Activated CD8-positive, alpha-beta memory T cell treated with anti-CD3 and anti-CD28 coated beads, Interleukin-2, amount 50 U/mL, for 48 hours (primary cell): Measurements from ENCODE around the gene TMEM125.

Experiments used
- DNase-seq: peaks from one replicate; pipeline ENCODE4 v3.0.0-alpha.2; 2020

The TMEM125 gene

GRCh38 chr1:43294761-43295160 lies 25.0 kb downstream of the TMEM125 start:
- DNase-seq: no peak

GRCh38 chr1:43296207-43296606 lies 26.4 kb downstream of the TMEM125 start:
- DNase-seq: no peak

- DNase-seq: no peak
Observed at GRCh38 chr1:43298055-43298454, 28.3 kb downstream of the TMEM125 start.

- DNase-seq: no peak
Observed at GRCh38 chr1:43299101-43299500, 29.3 kb downstream of the TMEM125 start.

GRCh38 chr1:43300378-43301094 lies 30.8 kb downstream of the TMEM125 start, which contains the start of gene TIE1:
TIE1 (plus strand) TSS chr1:43300982; CDS start chr1:43301072, 90 bp downstream.
- DNase-seq: no peak

GRCh38 chr1:43302201-43302600 lies 32.4 kb downstream of the TMEM125 start:
- no peak for DNase-seq

- DNase-seq: no peak
Observed at GRCh38 chr1:43302721-43303470, 33.1 kb downstream of the TMEM125 start.

- no peak for DNase-seq
Observed at GRCh38 chr1:43303471-43304313, 33.9 kb downstream of the TMEM125 start.

GRCh38 chr1:43304314-43304681 lies 34.5 kb downstream of the TMEM125 start:
- no peak for DNase-seq

GRCh38 chr1:43304771-43305300 lies 35.1 kb downstream of the TMEM125 start:
- DNase-seq: no peak

- no peak for DNase-seq
Observed at GRCh38 chr1:43305461-43305860, 35.7 kb downstream of the TMEM125 start.

GRCh38 chr1:43305926-43306687 lies 36.3 kb downstream of the TMEM125 start:
- DNase-seq: no peak

GRCh38 chr1:43306688-43307457 lies 37.1 kb downstream of the TMEM125 start:
- DNase-seq: no peak

GRCh38 chr1:43307458-43308158 lies 37.8 kb downstream of the TMEM125 start:
- no peak for DNase-seq

GRCh38 chr1:43308635-43309404 lies 39.0 kb downstream of the TMEM125 start:
- no peak for DNase-seq

- DNase-seq: no peak
Observed at GRCh38 chr1:43309405-43310025, 39.7 kb downstream of the TMEM125 start.

GRCh38 chr1:43311521-43311920 lies 41.7 kb downstream of the TMEM125 start:
- no peak for DNase-seq

GRCh38 chr1:43312212-43312623 lies 42.4 kb downstream of the TMEM125 start:
- no peak for DNase-seq

GRCh38 chr1:43312663-43313515 lies 43.1 kb downstream of the TMEM125 start:
- no peak for DNase-seq
